NCI-H345 treated with DMSO at 0.1 percent for 48 hours (cell line): Measurements from ENCODE around the gene HMCN2.
"Not testable (repeated sequence)": the region's sequence is repeated elsewhere in the genome, so short reads cannot be mapped to it uniquely, and the experiment has no call there.

Experiments
- DNase-seq: peaks from one replicate; lab custom pipeline; 2025; ENCODE audit not compliant: unreplicated experiment; lab: John Stamatoyannopoulos, UW

Gene HMCN2

DNA sequence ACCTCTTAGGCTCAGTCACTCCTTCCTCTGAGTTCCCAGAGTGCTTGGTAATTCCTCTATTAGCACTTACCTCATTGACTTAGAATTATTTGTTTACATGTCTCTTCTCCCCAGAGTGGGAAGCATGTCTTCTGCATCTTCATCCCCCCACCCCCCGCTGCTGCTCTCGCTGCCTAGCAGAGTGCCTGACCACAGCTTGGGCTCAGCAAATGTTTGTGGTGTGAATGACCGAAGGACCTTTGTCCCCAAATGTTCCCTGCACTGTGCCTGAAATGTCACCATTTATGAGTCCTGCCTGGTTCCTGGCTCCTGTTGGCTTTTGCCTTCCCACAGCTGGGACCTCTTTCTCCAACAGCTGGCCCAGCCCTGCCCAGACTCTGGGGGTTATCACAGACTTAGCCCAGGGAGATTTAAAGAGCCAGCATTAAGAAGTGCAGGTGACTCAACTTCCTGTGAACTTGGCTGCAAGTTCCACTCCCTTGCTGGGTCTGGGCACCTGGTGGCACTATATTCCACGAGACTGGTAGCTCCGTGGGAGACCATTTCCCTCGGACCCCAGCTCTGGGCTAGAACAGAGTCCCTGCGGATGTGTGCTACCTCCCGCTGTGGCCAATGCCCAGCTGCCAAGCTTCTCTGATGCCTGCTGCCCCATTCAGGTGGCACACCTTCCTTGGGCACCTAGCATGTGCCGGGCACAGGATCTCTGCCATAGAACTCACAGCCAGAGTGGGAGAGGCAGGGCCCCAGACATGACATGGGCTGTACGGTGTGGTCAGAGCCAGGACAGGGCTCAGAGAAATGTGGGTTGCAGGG lies 1.8 kb upstream of the HMCN2 start:
- DNase-seq: no peak

DNA sequence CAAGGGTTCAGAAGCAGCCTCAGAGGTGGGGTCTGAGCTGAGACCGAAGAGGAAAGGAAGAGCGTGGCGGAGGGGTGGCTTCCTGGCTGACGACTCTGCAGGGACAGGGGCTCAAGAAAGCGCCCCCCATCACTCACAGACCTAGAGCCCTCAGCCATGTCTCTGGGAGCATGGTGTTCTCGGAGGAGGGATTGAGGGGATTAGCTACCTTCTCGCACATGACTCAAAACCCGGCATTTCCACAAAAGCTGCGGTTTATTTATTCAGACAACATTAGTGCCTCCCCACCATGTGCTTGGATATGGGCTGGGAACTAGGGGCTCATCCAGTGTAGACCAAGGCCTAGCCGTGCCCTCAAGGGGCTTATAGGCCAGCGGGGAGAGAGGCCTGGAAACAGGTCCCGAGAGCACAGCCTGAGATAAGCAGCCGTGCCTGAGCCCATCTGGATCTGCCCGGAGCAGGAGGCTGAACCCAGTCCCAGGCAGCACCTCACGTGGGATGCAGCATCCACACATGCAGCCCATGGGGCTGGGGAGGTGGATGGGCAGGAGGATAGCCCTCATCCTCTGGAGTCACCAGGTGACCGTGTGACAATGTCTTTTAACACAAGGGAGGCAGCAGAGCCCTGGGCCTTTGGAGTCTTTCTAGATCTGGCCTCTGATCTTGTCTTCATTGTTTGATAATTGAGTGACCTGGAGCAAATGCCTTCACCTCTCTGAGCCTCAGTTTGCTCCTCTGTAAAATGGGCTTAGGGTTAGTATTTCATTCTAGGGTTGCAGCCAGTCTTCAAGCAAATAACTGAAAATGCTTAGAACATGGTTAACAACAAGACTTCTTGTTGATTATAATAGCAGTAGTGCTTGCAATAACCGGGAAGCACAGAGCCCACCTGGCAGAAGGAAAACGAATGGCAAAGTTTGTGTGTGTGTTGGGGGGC lies 878 bp upstream of the HMCN2 start:
- no peak for DNase-seq

DNA sequence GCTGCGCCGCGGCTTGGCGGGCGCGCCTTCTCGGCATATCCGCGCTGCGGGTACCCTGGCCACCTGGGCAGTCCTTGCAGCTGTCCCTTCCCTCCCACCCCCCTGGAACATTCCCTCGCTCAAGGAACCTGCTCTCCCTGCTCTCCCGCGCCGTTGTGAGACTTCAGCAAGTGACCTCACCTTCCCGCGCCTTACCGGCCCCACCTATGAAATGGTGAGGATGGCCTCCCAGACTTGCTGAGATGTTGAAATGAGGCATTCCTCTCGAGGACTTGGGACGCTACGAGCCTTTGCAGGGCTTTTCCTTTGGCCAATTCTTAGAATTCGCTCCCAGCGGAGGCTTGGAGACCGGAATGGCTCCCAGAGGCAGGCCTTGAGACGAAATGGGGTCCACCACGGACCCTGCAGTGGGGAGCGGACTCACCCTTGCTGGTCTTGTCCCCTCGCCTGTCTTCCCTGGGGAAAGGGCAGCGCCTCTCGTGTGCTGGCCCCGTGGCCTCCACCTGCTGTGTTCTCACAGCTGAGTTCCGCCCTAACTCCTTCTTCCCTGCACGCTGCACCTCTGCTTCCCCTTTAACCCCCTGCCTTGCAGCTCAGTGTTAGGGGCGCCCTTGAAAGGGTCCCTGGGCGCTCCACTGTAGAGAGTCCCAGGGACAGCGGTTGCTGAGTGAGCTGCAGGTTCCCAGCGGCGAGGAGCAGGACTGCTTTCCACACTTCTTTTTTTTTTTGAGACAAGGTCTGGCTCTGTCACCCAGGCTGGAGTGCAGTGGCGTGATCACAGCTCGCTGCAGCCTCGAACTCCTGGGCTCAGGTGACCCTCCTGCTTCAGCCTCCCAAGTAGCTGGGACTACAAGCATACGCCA lies 907 bp downstream of the HMCN2 start:
- no peak for DNase-seq

DNA sequence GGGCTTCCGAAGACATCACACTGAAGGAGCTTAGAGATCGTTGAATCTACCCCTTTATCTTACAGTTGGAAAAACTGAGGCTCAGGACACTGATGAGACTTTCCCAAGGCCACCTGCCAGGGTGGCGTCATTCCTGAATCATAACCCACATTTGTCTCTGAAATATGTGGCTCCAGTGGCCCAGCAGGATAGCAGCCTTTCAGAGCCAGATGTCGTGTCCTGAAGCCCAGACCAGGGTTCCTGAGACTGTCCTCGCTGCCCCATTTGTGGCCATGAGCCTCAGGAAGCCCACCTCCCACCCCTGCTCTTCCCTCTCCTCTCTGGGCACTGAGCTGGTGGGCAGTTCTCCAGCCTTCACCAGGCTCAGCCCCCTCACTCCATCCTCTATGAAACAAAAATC lies 2.4 kb downstream of the HMCN2 start:
- DNase-seq: no peak

DNA sequence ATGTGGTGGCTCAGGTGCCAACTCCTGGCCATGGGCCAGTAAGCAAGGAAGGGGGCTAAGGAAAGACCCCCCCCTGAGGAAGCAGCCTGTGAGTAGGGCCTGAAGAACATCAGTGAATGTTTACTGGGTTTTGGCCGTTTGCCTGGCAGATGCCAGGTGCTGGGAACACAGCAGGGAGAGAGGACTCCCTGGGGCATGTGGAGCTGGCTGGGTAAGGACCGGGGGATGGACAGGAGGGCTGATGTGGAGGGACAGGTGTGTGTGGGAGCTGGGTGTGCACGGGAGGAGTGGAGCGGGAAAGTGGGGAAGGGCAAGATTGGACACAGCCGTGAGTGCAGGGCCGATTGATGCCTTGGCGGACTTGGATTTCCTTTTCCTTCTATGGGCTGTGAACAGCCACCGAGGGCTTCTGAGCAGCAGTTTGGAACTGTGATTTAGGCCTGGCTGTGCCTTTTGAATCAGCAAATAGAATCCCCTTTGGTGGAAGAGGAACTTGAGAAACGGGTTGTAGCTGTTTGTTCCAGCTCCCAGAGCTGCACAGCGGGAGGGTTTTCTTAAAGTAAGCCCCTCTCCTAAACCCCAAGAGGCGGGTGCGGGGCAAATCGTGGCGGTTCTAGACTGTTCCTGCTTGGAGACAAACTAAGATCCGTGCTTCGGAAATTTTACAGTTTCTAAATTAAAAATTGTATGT lies 3.1 kb downstream of the HMCN2 start:
- no peak for DNase-seq

DNA sequence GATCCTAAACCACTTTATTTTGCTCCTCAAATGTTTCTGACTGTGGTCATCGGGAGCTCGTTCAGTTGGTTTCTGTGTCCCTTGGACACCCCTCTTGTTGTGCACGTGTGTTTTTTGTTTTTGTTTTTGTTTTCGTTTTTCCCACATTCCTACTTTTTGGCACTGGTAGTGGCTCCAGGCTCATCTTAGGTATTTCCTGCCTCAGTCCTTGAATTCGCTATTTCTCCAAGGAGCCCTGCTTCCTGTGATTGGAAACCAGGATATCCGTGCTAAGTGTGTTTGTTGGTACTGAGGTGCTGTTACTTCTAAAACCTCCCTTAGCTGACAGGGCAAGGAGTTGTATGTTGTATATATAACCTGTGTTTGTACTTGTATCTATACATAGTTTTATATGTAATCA lies 5.9 kb downstream of the HMCN2 start:
- DNase-seq: no peak

DNA sequence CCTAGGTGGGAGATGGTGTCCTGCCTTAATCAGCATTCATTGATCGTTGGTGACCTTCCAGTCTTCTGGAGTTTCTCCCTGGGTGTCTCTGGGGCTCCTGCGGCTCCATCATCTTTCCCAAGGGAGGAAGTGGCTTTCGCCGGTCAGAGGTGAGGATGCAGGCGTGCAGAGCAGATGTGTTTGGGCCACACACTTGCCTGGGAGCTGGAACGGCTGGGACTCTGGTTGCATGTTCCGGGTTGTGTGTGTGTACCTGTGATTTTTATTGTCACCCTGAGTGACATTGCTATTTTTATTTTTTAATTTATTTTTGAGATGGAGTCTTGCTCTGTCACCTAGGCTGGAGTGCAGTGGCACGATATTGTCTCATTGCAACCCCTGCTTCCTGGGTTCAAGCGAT lies 9.6 kb downstream of the HMCN2 start:
- no peak for DNase-seq

DNA sequence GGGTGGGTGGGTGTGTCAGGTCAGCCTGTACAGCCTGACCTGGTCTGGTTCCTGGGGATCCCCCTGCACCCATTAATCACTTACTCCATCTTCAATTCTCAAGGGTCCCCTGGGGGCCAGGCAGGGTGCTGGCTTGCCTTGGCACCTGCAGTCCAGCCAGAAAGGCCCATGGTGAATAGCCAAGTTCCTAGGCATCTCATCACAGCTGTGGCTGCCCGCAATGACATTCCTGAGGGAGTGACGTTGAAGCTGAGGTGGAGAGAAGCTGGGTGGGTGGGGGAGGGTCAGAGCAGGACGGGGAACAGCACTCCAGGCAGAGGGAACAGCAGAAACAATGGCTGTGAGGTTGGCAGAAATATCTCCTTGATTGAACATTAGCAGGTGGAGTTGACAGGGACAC lies 10.6 kb downstream of the HMCN2 start:
- DNase-seq: no peak

DNA sequence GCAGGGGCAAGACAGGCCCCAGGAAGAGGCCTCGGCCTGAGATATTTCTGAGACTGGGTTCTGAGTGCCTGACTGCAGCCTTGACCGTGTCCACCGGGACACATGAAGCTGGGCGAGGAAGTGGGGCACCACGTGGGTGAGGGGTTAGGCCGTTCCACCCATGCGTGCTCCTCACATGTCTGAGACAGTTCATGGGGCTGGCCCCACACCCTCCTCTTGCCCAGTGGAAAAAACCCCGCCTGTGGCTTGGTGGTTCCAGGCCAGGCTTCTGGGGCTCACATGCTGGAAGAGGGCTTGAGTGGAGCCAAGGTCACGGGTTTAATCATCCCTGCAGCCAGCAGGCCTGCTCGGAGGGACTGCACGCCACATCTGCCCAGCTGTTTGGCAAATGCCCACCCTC lies 11.4 kb downstream of the HMCN2 start:
- DNase-seq: no peak

DNA sequence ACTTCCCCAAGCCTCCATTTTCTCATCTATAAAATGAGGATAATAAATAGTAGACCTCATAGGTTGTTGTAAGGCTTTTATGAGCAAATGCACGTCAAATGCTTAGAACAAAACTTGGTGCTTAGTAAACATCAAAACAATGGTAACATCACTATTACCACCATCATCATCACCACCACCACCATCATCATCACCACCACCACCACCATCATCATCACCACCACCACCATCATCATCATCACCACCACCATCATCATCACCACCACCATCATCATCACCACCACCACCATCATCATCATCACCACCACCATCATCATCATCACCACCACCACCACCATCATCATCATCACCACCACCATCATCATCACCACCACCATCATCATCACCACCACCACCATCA lies 12.0 kb downstream of the HMCN2 start:
- DNase-seq: not testable (repeated sequence)

DNA sequence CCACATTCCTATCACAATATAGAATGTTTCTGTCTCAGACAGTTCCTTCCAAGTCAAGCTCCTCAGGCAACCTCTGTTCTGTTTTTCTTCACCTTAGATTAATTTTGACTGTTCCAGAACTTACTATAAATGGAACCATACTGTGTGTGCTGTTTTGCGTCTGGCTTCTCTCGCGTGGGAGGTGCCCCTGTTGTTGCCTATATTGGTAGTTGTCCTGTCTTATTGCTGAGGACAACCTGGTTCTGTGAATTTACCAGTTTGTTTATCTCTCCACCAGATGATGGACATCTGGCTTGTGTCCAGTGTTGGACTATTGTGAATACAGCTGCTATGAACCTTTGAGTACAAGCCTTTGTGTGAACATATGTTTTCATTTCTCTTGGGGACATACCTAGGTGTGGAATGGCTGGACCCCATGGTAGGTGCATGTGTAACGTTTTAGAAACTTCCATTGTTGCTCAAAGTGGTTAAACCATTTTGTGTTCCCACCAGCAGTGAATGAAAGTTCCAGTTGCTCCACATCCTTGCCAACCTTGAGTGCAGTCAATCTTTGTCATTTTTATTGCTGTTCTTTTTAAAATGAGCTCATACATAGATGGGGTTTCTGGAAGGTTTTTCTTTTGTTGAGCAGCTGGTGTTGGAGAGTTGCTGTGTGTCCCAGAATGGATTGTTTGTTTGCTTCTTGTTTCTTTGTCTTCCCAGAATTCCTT lies 18.1 kb downstream of the HMCN2 start:
- DNase-seq: no peak

DNA sequence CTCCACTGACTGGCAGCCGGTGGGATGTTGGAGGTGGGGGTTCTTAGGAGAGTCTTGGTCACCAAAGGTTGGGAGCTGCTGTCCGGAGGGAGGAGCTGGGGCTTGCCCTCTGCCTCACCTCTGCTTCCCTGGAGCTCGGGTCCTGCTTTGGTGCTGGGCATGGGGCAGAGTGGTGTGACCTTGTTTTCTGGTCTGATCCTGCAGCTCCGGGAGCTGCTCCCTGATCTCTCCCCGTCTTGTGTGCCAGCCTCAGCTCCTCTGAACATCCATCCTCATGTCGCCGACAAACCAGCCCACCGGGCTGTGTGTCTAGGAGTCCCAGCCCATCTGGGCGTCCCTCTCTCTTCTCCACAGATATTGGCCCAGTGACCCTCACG lies 18.7 kb downstream of the HMCN2 start:
- no peak for DNase-seq

DNA sequence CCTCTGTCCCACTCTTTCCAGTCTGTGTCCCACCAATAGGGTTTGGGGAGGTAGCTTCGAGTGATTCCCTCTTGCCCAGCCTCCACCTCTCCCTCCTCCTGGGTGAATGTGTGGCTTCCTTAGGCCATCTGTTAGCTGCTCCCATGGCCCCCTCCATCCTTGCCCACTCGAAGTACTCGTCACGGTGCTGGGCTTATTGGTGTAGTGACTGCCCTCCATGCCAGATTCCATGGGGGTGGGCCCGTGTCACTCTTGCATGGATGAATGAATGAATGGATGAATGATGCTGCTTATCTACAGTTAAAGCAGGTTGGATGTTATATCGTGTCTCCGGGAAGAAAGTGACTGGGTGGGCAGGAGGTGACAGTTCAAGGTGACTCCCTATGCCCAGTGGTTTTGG lies 19.1 kb downstream of the HMCN2 start:
- DNase-seq: no peak

DNA sequence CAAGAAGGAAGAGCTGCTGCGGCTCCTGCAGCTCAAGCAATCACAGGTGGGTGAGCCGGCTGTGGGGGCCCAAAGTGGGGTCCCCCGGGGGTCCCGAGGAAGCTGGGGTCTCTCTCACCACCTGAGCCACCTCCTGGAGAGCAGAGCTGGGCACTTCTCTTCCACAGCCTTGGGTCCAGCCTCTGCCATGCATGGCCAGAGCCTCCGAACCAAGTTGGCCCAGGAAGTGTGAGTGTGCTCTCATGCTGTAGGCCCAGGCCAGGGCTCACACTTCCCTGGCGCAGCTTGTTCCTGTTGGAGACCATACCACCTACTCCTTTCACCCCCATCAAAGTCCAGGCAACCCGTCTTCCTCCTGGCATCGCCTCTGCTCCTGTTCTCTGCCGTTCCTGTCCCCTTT lies 19.7 kb downstream of the HMCN2 start:
- DNase-seq: no peak

DNA sequence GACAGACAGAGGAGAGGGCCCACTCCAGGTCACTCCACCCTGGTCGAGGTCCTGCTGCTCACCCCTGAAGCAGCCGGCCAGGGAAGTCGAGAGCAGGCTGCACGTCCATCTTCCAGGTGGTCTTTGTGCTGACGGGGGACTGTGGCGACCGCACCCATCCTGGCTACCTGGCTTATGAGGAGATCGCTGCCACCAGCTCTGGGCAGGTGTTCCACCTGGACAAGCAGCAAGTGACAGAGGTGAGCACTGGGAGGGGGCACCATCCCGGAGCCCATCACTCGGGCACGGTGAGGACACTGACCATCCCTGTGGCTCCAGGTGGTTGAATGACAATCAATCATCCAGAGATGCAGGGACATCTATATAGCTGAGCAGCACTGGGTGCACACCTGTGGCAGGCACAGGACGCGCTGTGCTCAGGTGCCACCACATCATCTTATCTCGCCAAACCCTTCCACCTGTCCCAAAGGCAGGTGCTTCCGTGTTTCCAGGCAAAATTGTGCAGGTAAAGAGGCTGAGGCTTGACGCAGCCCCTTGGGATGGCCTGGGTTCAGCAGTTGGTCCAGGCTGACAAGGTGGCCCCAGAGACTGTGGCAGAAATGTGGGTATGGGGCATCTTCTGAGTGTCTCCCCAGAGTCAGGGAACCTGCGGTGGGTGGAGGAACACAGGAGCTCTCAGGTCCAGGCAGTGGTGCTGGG lies 20.7 kb downstream of the HMCN2 start:
- no peak for DNase-seq

DNA sequence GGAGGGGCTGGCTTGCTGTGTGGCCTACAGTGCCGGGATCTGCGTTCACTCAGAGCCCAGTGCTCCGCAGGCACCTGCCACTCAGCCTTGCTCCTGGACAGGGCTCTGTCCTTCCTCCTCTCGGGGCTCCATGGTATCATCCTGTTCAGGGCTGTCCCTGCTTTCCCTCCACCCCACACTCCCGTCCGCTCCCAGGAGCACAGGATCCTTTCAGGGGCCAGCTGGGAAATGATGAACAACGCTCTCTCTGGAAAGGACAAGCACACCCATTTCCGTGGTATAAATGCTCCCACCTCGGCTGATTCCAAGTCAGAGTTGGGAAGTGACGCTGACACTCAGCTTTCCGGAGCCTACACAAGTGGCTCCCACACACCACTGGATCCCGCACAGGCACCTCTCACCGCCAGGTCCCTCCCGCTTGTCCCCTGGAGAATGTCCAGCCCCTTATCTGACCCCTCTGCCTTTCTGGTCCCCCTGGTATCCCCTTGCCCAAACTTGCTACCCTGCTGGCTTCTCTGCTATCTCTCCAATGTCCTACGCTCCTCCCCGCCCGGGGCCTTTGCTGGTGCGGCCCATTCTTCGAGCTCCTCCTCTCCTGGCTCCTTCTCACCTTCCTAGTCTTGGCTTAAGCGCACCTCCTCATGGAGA lies 21.3 kb downstream of the HMCN2 start:
- DNase-seq: no peak

DNA sequence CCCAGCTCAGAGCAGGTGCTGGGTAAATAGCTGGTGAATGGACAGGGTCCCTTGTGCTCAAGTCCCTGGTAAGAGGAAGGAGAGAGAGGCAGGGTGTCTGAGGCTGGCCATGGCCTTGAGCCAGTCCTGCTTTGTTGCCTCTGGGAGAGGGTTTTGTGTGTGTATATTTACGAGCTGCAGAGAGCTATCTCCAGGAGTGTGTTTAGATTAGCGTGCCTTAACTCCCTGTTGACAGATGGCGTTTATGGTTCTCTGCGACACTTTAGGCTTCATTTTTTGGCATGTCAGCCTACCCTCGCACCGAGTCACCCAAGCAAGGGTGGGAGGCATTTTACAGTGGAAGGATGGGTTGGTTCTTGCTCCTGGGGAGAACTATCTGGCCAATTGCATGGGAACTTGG lies 22.2 kb downstream of the HMCN2 start:
- peak; percentile 69 for DNase-seq

DNA sequence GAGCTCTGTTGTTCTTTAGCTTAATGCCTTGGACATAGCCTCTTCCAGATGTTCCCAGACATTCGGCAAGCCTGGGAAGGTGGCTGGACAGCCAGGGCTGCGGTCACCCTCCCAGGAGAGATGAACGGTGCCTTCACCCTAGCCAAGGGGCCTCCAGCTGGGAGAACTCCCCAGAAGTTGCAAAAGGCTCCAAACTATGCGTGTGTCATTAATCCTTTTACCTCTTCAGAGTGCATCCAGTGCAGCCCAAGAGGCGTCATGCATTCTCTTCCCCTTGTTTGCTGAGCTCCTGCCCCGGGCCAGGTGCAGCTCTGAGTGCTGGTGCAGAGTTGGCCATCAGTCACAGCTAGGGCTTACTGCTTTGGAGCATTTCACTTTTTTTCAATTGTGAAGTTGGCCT lies 22.8 kb downstream of the HMCN2 start:
- peak; percentile 7 for DNase-seq
